H1 (cell line): Measurements from ENCODE around the gene AGAP1.

Experiments
- CTCF ChIP-seq, 3 experiments: IDR thresholded peaks; 1 replicate in 2 of 3; 2 replicates in 1 of 3; pipeline versions ENCODE4 v1.5.1 to v1.6.1; 2011; ENCODE audit warnings: low read length in 3 of 3, mild to moderate bottlenecking in 3 of 3, inconsistent platforms in 2 of 3, low read depth in 1 of 3, moderate library complexity in 1 of 3; ENCODE audit not compliant: insufficient read depth in 1 of 3; ENCODE audit errors: control extremely low read depth in 1 of 3
- EP300 ChIP-seq, 2 experiments: IDR thresholded peaks; 1 replicate in 1 of 2; 2 replicates in 1 of 2; pipeline ENCODE4 v1.6.1; 2011 to 2012; ENCODE audit warnings: low read depth in 2 of 2, low read length in 2 of 2, mild to moderate bottlenecking in 2 of 2, borderline replicate concordance in 1 of 2, inconsistent platforms in 1 of 2, moderate library complexity in 1 of 2
- EZH2 ChIP-seq: fragments of 200-600 bp; sonication (generic); IDR thresholded peaks from 2 replicates; pipeline ENCODE4 v1.7.1; 2012; ENCODE audit warnings: low read depth, mild to moderate bottlenecking, moderate library complexity, low read length, inconsistent platforms; ENCODE audit not compliant: severe bottlenecking
- GABPA ChIP-seq: IDR thresholded peaks from 2 replicates; pipeline ENCODE4 v1.6.1; 2011; ENCODE audit warnings: mild to moderate bottlenecking, low read length, moderate library complexity, borderline replicate concordance; ENCODE audit not compliant: insufficient read depth
- GTF2F1 ChIP-seq: IDR thresholded peaks from 2 replicates; pipeline ENCODE4 v1.6.1; 2012; ENCODE audit warnings: low read depth, low read length, improper control_type of control experiment, borderline replicate concordance
- MAFK ChIP-seq: IDR thresholded peaks from 2 replicates; pipeline ENCODE4 v1.6.1; 2012; ENCODE audit warnings: low read depth, mild to moderate bottlenecking, improper control_type of control experiment, low read length
- MAX ChIP-seq: IDR thresholded peaks from 2 replicates; pipeline ENCODE4 v1.6.1; 2012; ENCODE audit warnings: inconsistent platforms
- POLR2A ChIP-seq, 2 experiments: IDR thresholded peaks; 1 replicate in 1 of 2; 2 replicates in 1 of 2; pipeline ENCODE4 v1.6.1; 2011; ENCODE audit warnings: low read depth in 2 of 2, low read length in 2 of 2, mild to moderate bottlenecking in 2 of 2; ENCODE audit errors: control extremely low read depth in 1 of 2
- POLR2AphosphoS5 ChIP-seq: IDR thresholded peaks from 2 replicates; pipeline ENCODE4 v1.6.1; 2011; ENCODE audit warnings: low read depth, low read length
- RAD21 ChIP-seq, 2 experiments: IDR thresholded peaks in 1 of 2; conservative IDR thresholded peaks in 1 of 2; 2 replicates each; pipeline ENCODE4 v1.6.1; 2011; ENCODE audit warnings: low read depth in 2 of 2, low read length in 2 of 2, improper control_type of control experiment in 1 of 2, inconsistent platforms in 1 of 2, mild to moderate bottlenecking in 1 of 2, moderate library complexity in 1 of 2
- SP1 ChIP-seq: IDR thresholded peaks from 2 replicates; pipeline ENCODE4 v1.6.1; 2011; ENCODE audit warnings: low read depth, low read length

- TF ChIP-seq POLR2A (IDR thresholded peaks at IDR 0.05; ENCODE audit: control extremely low read depth in 1 of 2, low read depth in 2 of 2, low read length in 2 of 2) (no peak), CTCF (IDR thresholded peaks at IDR 0.05; ENCODE audit: control extremely low read depth in 1 of 3, insufficient read depth in 1 of 3, low read depth in 1 of 3, low read length in 3 of 3) (no peak), POLR2AphosphoS5 (no peak), EZH2 (no peak), SP1 (no peak), RAD21 (IDR thresholded peaks at IDR 0.05 in 1 of 2, conservative IDR thresholded peaks at IDR 0.05 in 1 of 2; ENCODE audit: low read depth in 2 of 2, low read length in 2 of 2) (no peak), MAFK (no peak), GABPA (no peak), MAX (no peak), EP300 (IDR thresholded peaks at IDR 0.05; ENCODE audit: borderline replicate concordance in 1 of 2, low read depth in 2 of 2, low read length in 2 of 2) (no peak), GTF2F1 (no peak)
These were observed 357.1 kb downstream of the AGAP1 start for GRCh38 chr2:235850771-235851551.
